Suprapubic skin (tissue), 4 donors: ENCODE results near the gene GALNT13. TPM values are rescaled to one million over a fixed set of nuclear protein-coding genes. Genes with fewer than 3 reads are reported as not detected.

Experiments
- DNase-seq, 2 donors: peaks; one replicate each; pipeline ENCODE4 v3.0.0-alpha.2; 2019; ENCODE audit warnings: low spot score in 2 of 2
- H3K27ac ChIP-seq: fragments of 200-600 bp; sonication (generic); one replicate; pipeline ENCODE4 v1.5.1; 2019
- H3K27me3 ChIP-seq: fragments of 200-600 bp; sonication (generic); one replicate; pipeline ENCODE4 v1.5.1; 2019
- H3K36me3 ChIP-seq: fragments of 200-600 bp; sonication (generic); one replicate; pipeline ENCODE4 v1.5.1; 2019
- H3K4me1 ChIP-seq: fragments of 200-600 bp; sonication (generic); one replicate; pipeline ENCODE4 v1.5.1; 2019
- H3K4me3 ChIP-seq: fragments of 200-600 bp; sonication (generic); one replicate; pipeline ENCODE4 v1.5.1; 2019; ENCODE audit warnings: mild to moderate bottlenecking
- H3K9me3 ChIP-seq: fragments of 200-600 bp; sonication (generic); one replicate; pipeline ENCODE4 v1.5.1; 2019
- EP300 ChIP-seq: sonication (generic); formaldehyde crosslinking; IDR thresholded peaks from one replicate; pipeline ENCODE4 v1.6.1; 2017; ENCODE audit warnings: antibody characterized with exemption
- POLR2A ChIP-seq, 2 donors: fragments of 450-650 bp; IDR thresholded peaks; one replicate each; pipeline ENCODE4 v1.6.1; 2017; ENCODE audit warnings: antibody characterized with exemption in 2 of 2, mild to moderate bottlenecking in 2 of 2, moderate library complexity in 2 of 2
- POLR2AphosphoS5 ChIP-seq, 3 donors: sonication (generic); formaldehyde crosslinking; IDR thresholded peaks; one replicate each; pipeline ENCODE4 v1.6.1; 2017; ENCODE audit warnings: antibody characterized with exemption in 3 of 3
- WGBS: methylation state at CpG from one replicate; pipeline ENCODE4 v1.1.5; 2018; 5-methylcytosine and 5-hydroxymethylcytosine counted together
- total RNA-seq, 4 donors: library from RNA; depleted of rRNA; stranded (reverse); fragments of >200 nt; gene quantifications; one replicate each; pipeline ENCODE4 v1.1.0, GENCODE V29; 2016
- TF ChIP-seq, protein P1 (sequence below), 2 donors: fragments of 200-600 bp in 1 of 2; fragments of 450-650 bp in 1 of 2; sonication (generic) in 1 of 2; IDR thresholded peaks; one replicate each; pipeline ENCODE4 v1.5.1; 2016 to 2019; ENCODE audit warnings: antibody characterized with exemption in 2 of 2, mild to moderate bottlenecking in 1 of 2, moderate library complexity in 1 of 2

The GALNT13 gene
- total RNA-seq, 4 donors from 2014 or later: 0.19 to 0.97 (median 0.54) TPM

DNA sequence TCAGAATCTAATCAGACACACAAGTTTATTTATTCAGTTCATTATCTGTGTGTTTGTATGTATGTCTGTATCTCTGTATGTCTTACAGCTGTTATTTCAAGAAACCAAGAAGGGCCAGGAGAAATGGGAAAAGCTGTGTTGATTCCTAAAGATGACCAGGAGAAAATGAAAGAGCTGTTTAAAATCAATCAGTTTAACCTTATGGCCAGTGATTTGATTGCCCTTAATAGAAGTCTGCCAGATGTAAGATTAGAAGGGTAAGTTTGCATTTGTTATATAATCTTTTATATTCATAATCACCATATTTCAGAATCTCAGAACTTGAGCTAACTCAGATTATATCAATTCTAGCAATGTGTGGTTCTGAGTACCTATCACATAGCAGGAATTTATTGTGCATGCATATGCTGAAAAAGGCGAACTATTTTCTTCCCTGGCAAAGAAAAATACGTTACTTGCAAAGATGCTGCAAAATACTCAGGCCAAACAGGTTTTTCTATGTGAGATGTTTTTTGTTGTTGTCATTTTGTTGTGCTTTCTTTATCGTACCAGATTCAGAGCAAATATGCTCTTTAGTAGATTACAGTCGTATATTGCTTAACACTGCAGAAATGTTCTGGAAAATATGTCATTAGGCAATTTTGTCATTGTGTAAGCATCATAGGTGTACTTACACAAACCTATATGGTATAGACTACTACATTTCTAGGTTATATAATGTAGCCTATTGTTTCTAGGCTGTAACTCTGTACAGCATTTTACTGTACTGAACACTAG, 268.7 kb downstream of the GALNT13 start:
- Histone ChIP-seq H3K27me3 (no peaks in the 10 kb centered on the region), H3K9me3 (no peaks in the 10 kb centered on the region), H3K36me3 (no peaks in the 10 kb centered on the region), H3K4me1 (no peaks in the 10 kb centered on the region), H3K4me3 (no peak overlapping the region), H3K27ac (no peak overlapping the region)
- TF ChIP-seq EP300 (no peak), POLR2AphosphoS5 (IDR thresholded peaks at IDR 0.05) (no peak), POLR2A (IDR thresholded peaks at IDR 0.05) (no peak)
- TF ChIP-seq, protein P1, sequence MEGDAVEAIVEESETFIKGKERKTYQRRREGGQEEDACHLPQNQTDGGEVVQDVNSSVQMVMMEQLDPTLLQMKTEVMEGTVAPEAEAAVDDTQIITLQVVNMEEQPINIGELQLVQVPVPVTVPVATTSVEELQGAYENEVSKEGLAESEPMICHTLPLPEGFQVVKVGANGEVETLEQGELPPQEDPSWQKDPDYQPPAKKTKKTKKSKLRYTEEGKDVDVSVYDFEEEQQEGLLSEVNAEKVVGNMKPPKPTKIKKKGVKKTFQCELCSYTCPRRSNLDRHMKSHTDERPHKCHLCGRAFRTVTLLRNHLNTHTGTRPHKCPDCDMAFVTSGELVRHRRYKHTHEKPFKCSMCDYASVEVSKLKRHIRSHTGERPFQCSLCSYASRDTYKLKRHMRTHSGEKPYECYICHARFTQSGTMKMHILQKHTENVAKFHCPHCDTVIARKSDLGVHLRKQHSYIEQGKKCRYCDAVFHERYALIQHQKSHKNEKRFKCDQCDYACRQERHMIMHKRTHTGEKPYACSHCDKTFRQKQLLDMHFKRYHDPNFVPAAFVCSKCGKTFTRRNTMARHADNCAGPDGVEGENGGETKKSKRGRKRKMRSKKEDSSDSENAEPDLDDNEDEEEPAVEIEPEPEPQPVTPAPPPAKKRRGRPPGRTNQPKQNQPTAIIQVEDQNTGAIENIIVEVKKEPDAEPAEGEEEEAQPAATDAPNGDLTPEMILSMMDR (IDR thresholded peaks at IDR 0.05): no peak
- DNase-seq: no peak
- 83% methylated on average over 4 of the region's 4 CpGs for WGBS

GRCh38 chr2:154142480-154142879, 270.8 kb downstream of the GALNT13 start:
- WGBS: 92% methylated on average over 2 of the region's 2 CpGs
- no peaks in the 10 kb centered on the region for H3K4me1 ChIP-seq
- no peak for DNase-seq
- no peak overlapping the region for H3K4me3 ChIP-seq
- H3K9me3 ChIP-seq: no peaks in the 10 kb centered on the region
- no peaks in the 10 kb centered on the region for H3K27me3 ChIP-seq
- TF ChIP-seq POLR2A (IDR thresholded peaks at IDR 0.05) (no peak), EP300 (no peak), POLR2AphosphoS5 (IDR thresholded peaks at IDR 0.05) (no peak)
- TF ChIP-seq, protein P1 (IDR thresholded peaks at IDR 0.05): no peak
- no peaks in the 10 kb centered on the region for H3K36me3 ChIP-seq
- no peak overlapping the region for H3K27ac ChIP-seq

DNA sequence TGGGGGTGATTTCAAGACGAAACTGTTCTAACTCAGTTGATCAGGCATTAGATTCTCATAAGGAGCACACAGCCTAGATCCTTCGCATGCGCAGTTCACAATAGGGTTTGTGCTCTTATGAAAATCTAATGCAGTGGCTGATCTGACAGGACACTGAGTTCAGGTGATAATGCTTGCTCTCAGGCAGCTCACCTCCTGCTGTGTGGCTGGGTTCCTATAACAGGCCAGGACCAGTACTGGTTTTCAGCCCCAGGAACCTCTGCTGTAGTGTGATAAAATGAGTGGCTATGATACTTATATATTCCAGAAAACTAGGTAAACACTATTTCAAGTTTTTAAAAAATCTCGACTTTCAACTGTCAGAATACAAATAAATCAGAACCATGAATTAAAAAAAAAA, 271.4 kb downstream of the GALNT13 start:
- H3K27ac ChIP-seq: no peak overlapping the region
- WGBS: 78% methylated on average over 4 of the region's 4 CpGs
- no peaks in the 10 kb centered on the region for H3K36me3 ChIP-seq
- no peaks in the 10 kb centered on the region for H3K9me3 ChIP-seq
- H3K4me1 ChIP-seq: no peaks in the 10 kb centered on the region
- no peak for TF ChIP-seq POLR2A (IDR thresholded peaks at IDR 0.05)
- TF ChIP-seq POLR2AphosphoS5 (IDR thresholded peaks at IDR 0.05): no peak
- no peak for TF ChIP-seq EP300
- TF ChIP-seq, protein P1 (IDR thresholded peaks at IDR 0.05): no peak
- no peak for DNase-seq
- no peak overlapping the region for H3K4me3 ChIP-seq
- no peaks in the 10 kb centered on the region for H3K27me3 ChIP-seq

DNA sequence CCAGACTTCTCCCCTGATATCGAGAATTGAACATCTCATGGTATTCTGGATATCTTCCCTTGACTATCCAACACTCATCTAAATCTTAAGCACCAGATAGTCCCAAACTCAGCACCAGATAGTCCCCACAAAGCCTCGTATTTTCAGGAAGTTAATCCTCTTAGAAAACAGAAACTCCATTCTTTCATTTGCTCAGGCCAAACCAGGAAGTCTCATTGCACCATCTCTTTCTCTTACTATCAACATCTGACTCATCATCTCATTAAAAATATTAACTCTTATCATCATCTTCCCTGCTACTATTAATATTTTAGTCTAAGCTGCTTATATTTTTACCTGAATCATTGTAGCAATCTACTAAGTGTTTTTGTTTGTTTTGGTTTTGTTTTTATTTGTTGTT, 286.4 kb downstream of the GALNT13 start:
- Histone ChIP-seq H3K4me3 (no peak overlapping the region), H3K27ac (no peak overlapping the region), H3K36me3 (no peaks in the 10 kb centered on the region), H3K4me1 (no peaks in the 10 kb centered on the region), H3K27me3 (no peaks in the 10 kb centered on the region), H3K9me3 (no peaks in the 10 kb centered on the region)
- TF ChIP-seq POLR2A (IDR thresholded peaks at IDR 0.05) (no peak), EP300 (no peak), POLR2AphosphoS5 (IDR thresholded peaks at IDR 0.05) (no peak)
- TF ChIP-seq, protein P1 (IDR thresholded peaks at IDR 0.05): no peak
- 63% methylated on average over 2 of the region's 2 CpGs for WGBS
- no peak for DNase-seq

DNA sequence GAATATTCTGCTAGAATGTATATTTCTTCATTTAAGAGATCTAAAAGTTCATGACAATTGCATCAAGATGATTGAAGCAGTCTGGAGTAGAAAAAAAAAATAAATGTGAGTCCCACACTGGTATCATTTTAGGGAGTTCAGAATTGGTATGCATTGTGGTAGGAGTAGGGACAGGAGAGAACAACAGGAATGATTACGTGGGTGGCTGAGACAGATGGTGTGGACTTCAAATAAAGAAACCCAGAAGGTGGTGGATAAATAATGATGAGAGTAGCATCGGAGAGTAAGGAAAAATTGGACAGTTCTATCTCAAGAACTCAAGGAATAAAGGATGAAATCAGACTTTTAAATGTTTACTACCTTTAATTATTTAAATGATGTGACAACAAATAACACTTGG, 289.6 kb downstream of the GALNT13 start:
- Histone ChIP-seq H3K27ac (no peak overlapping the region), H3K27me3 (no peaks in the 10 kb centered on the region), H3K36me3 (no peaks in the 10 kb centered on the region), H3K9me3 (no peaks in the 10 kb centered on the region), H3K4me1 (no peaks in the 10 kb centered on the region), H3K4me3 (no peak overlapping the region)
- DNase-seq: no peak
- TF ChIP-seq POLR2A (IDR thresholded peaks at IDR 0.05): no peak
- 90% methylated on average over 2 of the region's 2 CpGs for WGBS
